ENCODE measurements around the gene SEMA5A. TPM values are rescaled to one million over a fixed set of nuclear protein-coding genes. Genes with fewer than 3 reads are reported as not detected.

SEMA5A gene
- total and polyA plus RNA-seq, 8 donors: 18.2 to 29.5 (median 20.8) TPM

- H3K36me3 ChIP-seq: no peaks in the 10 kb centered on the region
- ATAC-seq (no peak), DNase-seq (peak in 1 of 4 donors; percentile 40)
- H3K27ac ChIP-seq: no peak overlapping the region
- intact Hi-C loops (cut with DNase I): no loop called here
- H3K4me3 ChIP-seq: no peak overlapping the region
- TF ChIP-seq, protein P1, sequence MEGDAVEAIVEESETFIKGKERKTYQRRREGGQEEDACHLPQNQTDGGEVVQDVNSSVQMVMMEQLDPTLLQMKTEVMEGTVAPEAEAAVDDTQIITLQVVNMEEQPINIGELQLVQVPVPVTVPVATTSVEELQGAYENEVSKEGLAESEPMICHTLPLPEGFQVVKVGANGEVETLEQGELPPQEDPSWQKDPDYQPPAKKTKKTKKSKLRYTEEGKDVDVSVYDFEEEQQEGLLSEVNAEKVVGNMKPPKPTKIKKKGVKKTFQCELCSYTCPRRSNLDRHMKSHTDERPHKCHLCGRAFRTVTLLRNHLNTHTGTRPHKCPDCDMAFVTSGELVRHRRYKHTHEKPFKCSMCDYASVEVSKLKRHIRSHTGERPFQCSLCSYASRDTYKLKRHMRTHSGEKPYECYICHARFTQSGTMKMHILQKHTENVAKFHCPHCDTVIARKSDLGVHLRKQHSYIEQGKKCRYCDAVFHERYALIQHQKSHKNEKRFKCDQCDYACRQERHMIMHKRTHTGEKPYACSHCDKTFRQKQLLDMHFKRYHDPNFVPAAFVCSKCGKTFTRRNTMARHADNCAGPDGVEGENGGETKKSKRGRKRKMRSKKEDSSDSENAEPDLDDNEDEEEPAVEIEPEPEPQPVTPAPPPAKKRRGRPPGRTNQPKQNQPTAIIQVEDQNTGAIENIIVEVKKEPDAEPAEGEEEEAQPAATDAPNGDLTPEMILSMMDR (IDR thresholded peaks at IDR 0.05): no peak
- H3K9me3 ChIP-seq: no peaks in the 10 kb centered on the region
- no peaks in the 10 kb centered on the region for H3K27me3 ChIP-seq
- H3K4me1 ChIP-seq: no peaks in the 10 kb centered on the region
Measured at GRCh38 chr5:9183992-9184391, 361.9 kb downstream of the SEMA5A start.

DNA sequence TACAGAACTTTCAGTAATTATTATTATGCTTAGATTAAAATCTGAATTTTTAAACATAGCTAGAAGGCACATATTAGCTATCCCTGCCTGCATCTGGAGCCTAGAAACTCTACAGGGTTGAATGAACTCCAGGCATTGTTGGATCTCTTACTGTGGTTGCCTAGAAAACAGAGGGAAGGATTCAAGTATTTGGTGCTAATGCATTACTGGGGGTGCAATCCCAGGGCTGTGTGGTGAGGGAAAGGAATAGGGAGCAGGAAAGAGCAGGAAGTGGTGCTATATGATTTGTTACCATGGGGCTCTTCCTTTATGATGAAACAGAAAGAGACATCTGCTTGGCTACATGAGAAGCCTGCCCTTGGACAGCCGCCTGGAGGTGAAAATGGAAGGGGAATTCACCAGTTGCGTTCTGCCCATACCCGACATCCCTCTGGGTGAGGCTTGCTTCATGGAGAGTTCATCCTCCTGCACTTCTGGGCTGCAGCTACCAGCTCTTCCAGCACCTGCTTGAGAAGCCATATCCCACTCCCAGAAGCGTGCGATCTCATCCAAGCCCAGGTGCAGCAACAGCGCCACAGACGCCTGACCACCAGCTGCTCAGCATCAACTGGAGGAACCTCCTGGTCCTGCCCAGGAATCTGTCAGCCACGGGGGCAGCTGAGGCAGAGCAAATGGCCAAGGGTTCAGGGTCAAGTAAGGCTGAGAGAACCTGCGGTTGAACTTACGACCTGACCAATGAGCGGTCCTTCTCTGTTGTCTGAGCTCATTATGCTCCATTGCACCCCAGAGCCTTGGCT lies 362.8 kb downstream of the SEMA5A start:
- no peaks in the 10 kb centered on the region for H3K27me3 ChIP-seq
- no peaks in the 10 kb centered on the region for H3K36me3 ChIP-seq
- H3K4me1 ChIP-seq: no peaks in the 10 kb centered on the region
- no peak overlapping the region for H3K27ac ChIP-seq
- TF ChIP-seq, protein P1 (IDR thresholded peaks at IDR 0.05): no peak
- DNase-seq: peak in 1 of 4 donors; percentile 41
- ATAC-seq: no peak
- intact Hi-C loops (cut with DNase I): no loop called here
- H3K4me3 ChIP-seq: no peak overlapping the region
- H3K9me3 ChIP-seq: no peaks in the 10 kb centered on the region

DNA sequence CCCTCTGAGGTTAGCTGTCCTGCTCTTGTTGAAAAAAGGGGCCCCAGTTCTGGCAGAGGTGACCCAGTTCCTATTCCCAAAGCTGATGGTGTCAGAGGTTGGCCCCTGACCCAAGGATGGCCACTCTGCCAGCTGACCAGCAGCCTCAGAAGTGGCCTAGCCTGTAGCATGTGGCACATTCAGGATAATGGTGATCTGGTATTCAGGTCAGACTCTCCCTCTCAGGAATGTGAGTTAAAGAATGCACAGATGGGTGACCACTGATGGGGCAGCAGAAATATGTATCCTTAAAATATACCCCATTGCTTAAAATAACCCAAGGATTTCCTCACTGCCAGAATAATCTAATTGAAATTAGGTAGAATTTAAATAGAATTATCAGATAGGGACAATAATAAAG lies 369.2 kb downstream of the SEMA5A start:
- TF ChIP-seq, protein P1 (IDR thresholded peaks at IDR 0.05): no peak
- Histone ChIP-seq H3K27me3 (no peaks in the 10 kb centered on the region), H3K36me3 (no peaks in the 10 kb centered on the region), H3K27ac (no peak overlapping the region), H3K4me1 (no peaks in the 10 kb centered on the region), H3K9me3 (peaks cover 0 to 8% of the 10 kb centered on the region in 2 donors), H3K4me3 (no peak overlapping the region)
- no peak for ATAC-seq
- intact Hi-C loops (cut with DNase I): no loop called here
- DNase-seq: no peak

DNA sequence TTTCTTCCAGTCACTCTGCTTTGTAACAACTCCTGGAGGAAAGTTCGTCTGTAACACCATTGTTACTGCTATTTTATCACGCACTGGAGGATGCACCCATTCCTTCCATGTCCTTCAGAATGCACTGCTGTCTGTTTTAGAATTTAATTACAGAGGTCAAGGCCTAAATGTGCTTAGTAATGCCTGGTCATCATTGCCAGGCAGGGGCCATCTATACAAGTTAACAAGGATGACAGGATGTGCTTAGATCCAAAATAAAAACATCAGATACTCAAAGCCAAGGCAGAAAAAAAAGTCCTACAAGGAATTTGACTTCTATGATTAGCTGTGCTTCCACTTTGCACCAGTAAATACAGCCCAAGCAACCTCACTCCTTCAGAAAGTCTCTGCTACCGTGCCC lies 371.4 kb downstream of the SEMA5A start:
- Histone ChIP-seq H3K27me3 (no peaks in the 10 kb centered on the region), H3K4me1 (no peaks in the 10 kb centered on the region), H3K9me3 (peaks cover 0 to 8% of the 10 kb centered on the region in 2 donors), H3K4me3 (no peak overlapping the region), H3K36me3 (no peaks in the 10 kb centered on the region), H3K27ac (no peak overlapping the region)
- ATAC-seq: no peak
- DNase-seq: no peak
- TF ChIP-seq, protein P1 (IDR thresholded peaks at IDR 0.05): no peak
- intact Hi-C loops (cut with DNase I): no loop called here

GRCh38 chr5:9173281-9174048 lies 372.4 kb downstream of the SEMA5A start:
- peaks cover 0 to 8% of the 10 kb centered on the region in 2 donors for H3K9me3 ChIP-seq
- no peaks in the 10 kb centered on the region for H3K27me3 ChIP-seq
- ATAC-seq: no peak

More at GRCh38 chr5:9173281-9174048, 372.4 kb downstream of the SEMA5A start:
- Histone ChIP-seq H3K27ac (no peak overlapping the region), H3K4me1 (no peaks in the 10 kb centered on the region), H3K36me3 (no peaks in the 10 kb centered on the region), H3K4me3 (no peak overlapping the region)
- DNase-seq: no peak
- TF ChIP-seq, protein P1 (IDR thresholded peaks at IDR 0.05): no peak
- intact Hi-C loops (cut with DNase I): no loop called here
